Neural progenitor cell (in vitro differentiated cells): ENCODE measurements around the gene BRCA1.

Experiments used
- EZH2 ChIP-seq: fragments of 200-600 bp; sonication (generic); IDR thresholded peaks from 2 replicates; pipeline ENCODE4 v1.6.1; 2017; ENCODE audit warnings: antibody characterized with exemption, mild to moderate bottlenecking, moderate library complexity
- EZH2phosphoT487 ChIP-seq: fragments of 200-600 bp; sonication (generic); IDR thresholded peaks from 2 replicates; pipeline ENCODE4 v1.6.1; 2017; ENCODE audit warnings: antibody characterized with exemption
- TF ChIP-seq, protein P1 (sequence below): fragments of 200-600 bp; sonication (generic); IDR thresholded peaks from 2 replicates; pipeline ENCODE4 v1.5.1; 2017; ENCODE audit warnings: antibody characterized with exemption, mild to moderate bottlenecking

DNA sequence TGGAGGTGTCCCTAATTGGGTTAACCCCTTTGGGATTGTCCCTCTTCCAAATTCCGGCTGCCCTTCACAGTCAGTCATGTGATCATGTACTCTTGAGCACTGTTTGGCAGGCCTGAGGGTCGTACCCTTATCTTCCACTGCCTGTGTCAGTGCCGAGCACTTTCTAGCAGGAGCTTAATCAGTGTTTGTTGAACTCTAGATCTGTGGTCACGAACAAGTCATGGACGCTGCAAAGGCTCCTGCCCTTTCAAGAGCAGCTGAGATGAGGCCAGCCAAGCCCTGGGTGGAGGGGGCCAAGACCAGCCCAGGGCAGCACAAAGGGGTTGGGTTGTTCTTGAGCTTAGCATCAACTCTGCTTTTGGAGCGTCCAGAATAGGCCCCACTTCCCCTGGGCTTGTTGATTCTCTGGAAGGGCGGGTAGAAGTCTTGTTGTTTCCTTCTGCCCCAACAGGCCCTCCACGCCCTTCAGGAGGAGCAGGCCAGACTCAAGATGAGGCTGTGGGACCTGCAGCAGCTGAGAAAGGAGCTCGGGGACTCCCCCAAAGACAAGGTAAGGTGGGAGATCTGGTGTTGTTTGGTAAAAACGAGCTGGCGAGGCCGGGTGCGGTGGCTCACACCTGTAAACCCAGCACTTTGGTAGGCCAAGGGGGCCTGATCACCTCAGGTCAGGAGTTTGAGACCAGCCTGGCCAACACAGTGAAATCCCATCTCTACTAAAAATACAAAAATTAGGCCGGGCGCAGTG is 113.3 kb downstream of the BRCA1 start:
- TF ChIP-seq, protein P1, sequence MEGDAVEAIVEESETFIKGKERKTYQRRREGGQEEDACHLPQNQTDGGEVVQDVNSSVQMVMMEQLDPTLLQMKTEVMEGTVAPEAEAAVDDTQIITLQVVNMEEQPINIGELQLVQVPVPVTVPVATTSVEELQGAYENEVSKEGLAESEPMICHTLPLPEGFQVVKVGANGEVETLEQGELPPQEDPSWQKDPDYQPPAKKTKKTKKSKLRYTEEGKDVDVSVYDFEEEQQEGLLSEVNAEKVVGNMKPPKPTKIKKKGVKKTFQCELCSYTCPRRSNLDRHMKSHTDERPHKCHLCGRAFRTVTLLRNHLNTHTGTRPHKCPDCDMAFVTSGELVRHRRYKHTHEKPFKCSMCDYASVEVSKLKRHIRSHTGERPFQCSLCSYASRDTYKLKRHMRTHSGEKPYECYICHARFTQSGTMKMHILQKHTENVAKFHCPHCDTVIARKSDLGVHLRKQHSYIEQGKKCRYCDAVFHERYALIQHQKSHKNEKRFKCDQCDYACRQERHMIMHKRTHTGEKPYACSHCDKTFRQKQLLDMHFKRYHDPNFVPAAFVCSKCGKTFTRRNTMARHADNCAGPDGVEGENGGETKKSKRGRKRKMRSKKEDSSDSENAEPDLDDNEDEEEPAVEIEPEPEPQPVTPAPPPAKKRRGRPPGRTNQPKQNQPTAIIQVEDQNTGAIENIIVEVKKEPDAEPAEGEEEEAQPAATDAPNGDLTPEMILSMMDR, result no peak
- TF ChIP-seq EZH2 (no peak), EZH2phosphoT487 (no peak)
